Measurements from ENCODE around the gene GUCY1B1. TPM values are rescaled to one million over a fixed set of nuclear protein-coding genes. Genes with fewer than 3 reads are reported as not detected.

Gene GUCY1B1
- polyA plus RNA-seq, 1 of the 3 experiments (the other 2 are of a cell fraction): 0.38 TPM

GRCh38 chr4:155709918-155710317 is 48.9 kb upstream of the GUCY1B1 start:
- Histone ChIP-seq H3K36me3 (replicated peaks in 1 of 2; ENCODE audit: control insufficient read depth in 1 of 2, insufficient read depth in 2 of 2, low read length in 1 of 2) (no peaks in the 10 kb centered on the region), H3K27me3 (ENCODE audit: insufficient read depth) (no peaks in the 10 kb centered on the region), H3K79me2 (ENCODE audit: insufficient read depth) (no peaks in the 10 kb centered on the region), H3K9ac (no peak overlapping the region), H3K4me1 (ENCODE audit: control insufficient read depth in 1 of 2, insufficient read depth in 2 of 2, low read depth in 1 of 2, low read length in 1 of 2) (no peaks in the 10 kb centered on the region; a peak in 1 of 4 replicates), H3K4me3 (ENCODE audit: low read depth in 2 of 2, low read length in 1 of 2) (no peak overlapping the region), H3K9me2 (no peaks in the 10 kb centered on the region), H4K20me1 (ENCODE audit: insufficient read depth) (no peaks in the 10 kb centered on the region), H2AFZ (ENCODE audit: low read depth) (no peak overlapping the region), H3K4me2 (no peak overlapping the region), H3K27ac (ENCODE audit: low read depth in 2 of 2, low read length in 1 of 2) (no peak overlapping the region), H3F3A (replicated peaks; ENCODE audit: insufficient read depth) (no peaks in the 10 kb centered on the region), H3K9me3 (no peaks in the 10 kb centered on the region)
- DNase-seq: no peak
- CTCF ChIA-PET: no interaction called here
- POLR2A ChIA-PET: no interaction called here
- TF ChIP-seq NFIC (IDR thresholded peaks at IDR 0.05; ENCODE audit: borderline replicate concordance) (no peak), CTCF (IDR thresholded peaks at IDR 0.05) (no peak), PBX3 (IDR thresholded peaks at IDR 0.05) (no peak), MXI1 (IDR thresholded peaks at IDR 0.05; ENCODE audit: low read depth, low read length) (no peak), FOXJ3 (CRISPR knock-in tag; IDR thresholded peaks at IDR 0.05) (no peak), EZH2phosphoT487 (IDR thresholded peaks at IDR 0.05; ENCODE audit: borderline replicate concordance, low read depth) (no peak), EP300 (IDR thresholded peaks at IDR 0.05; ENCODE audit: borderline replicate concordance in 1 of 2, low read depth in 1 of 2, low read length in 1 of 2) (no peak), MAX (IDR thresholded peaks at IDR 0.05; ENCODE audit: low read depth) (no peak), USF2 (IDR thresholded peaks at IDR 0.05; ENCODE audit: borderline replicate concordance, low read depth, low read length) (no peak), RCOR1 (IDR thresholded peaks at IDR 0.05; ENCODE audit: low read length) (no peak), RXRA (IDR thresholded peaks at IDR 0.05; ENCODE audit: borderline replicate concordance, low read depth) (no peak), MEF2A (IDR thresholded peaks at IDR 0.05; ENCODE audit: borderline replicate concordance, low read depth) (no peak), ZBTB33 (IDR thresholded peaks at IDR 0.05; ENCODE audit: borderline replicate concordance, low read depth) (no peak), ELF1 (IDR thresholded peaks at IDR 0.05) (no peak), POLR2AphosphoS5 (IDR thresholded peaks at IDR 0.05; ENCODE audit: low read depth, low read length) (no peak), USF1 (IDR thresholded peaks at IDR 0.05; ENCODE audit: borderline replicate concordance, low read depth) (no peak), NRF1 (IDR thresholded peaks at IDR 0.05; ENCODE audit: low read depth, low read length) (no peak), REST (IDR thresholded peaks at IDR 0.05; ENCODE audit: low read depth, low read length) (no peak), SMC3 (IDR thresholded peaks at IDR 0.05; ENCODE audit: low read depth, low read length) (no peak)
- WGBS (ENCODE audit: low lambda C conversion rate): 61% methylated on average over 4 of the region's 4 CpGs

All from SK-N-SH (cell line).